ENCODE data around the gene SDCBP2.
"Not testable (repeated sequence)": the region's sequence is repeated elsewhere in the genome, so short reads cannot be mapped to it uniquely, and the experiment has no call there.

SDCBP2 gene

DNA sequence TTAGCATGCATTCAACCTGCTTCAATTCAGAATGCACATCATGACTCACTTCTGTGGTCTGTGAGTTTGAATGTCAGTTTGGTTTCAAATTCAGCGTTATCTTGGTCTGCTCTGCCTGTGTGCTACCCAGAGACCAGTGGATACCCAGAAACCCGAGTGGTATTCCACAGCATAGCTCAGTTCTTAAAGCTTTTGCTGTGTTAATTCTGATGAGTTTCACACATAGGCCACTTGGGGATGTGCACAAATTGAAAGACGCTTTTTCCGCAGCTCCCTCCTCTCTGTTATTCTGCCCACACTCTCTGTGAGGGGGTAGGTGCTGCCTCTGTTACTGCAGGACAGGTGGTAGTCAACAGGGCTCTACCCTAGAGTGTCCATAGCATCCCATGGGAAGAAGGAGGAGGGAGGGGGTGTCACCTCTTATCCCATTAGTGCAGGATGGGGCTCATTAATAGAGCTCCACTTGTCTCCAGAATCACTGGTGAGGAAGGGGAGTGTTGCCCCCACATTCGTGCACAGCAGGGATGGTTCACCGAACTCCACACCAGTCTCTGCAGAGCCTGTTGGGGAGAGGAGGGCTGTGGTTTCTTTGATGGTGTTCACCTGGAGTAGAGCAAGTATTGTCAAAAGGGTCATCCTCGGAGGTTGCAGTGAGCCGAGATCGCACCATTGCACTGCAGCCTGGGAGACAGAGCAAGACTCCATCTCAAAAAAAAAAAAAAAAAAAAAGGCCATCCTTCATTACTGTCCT, 29.2 kb upstream of the SDCBP2 start:
- no peak for DNase-seq

GRCh38 chr20:1353956-1354355, 25.0 kb upstream of the SDCBP2 start:
- no peak for DNase-seq

DNA sequence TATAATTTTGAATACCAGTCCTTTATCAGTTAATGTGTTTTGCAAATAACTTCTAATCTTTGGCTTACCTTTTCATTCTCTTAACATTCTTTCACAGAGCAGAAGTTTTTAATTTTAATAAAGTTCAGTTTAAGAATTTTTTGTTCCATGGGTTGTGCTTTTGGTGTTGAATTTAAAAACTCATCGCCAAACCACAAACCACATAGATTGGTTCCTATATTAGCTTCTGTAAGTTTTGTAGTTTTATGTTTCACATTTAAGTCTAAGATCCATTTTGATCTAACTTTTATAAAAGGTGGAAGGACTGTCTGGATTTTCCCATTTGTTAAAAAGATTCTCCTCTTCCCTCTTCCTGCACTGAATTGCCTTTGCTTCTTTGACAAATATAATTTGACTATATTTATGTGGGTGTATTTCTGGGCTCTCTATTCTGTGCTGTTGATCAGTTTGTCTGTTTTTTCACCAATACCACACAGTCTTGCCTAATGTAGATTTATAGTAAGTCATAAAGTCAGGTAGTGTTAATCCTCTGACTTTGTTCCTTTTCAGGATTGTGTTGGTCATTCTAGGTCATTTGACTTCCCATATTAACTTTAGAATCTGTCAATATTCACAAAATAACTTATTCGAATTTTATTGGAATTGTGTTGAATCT, 17.5 kb upstream of the SDCBP2 start:
- no peak for DNase-seq

- no peak for DNase-seq
Observed at GRCh38 chr20:1345756-1346093, 16.8 kb upstream of the SDCBP2 start.

- no peak for DNase-seq
Observed at GRCh38 chr20:1345030-1345755, 16.3 kb upstream of the SDCBP2 start.

- not testable (repeated sequence) for DNase-seq
Observed at GRCh38 chr20:1343446-1344124, 14.6 kb upstream of the SDCBP2 start.

- DNase-seq, result no peak
Observed at GRCh38 chr20:1341561-1342265, 12.8 kb upstream of the SDCBP2 start.

DNA sequence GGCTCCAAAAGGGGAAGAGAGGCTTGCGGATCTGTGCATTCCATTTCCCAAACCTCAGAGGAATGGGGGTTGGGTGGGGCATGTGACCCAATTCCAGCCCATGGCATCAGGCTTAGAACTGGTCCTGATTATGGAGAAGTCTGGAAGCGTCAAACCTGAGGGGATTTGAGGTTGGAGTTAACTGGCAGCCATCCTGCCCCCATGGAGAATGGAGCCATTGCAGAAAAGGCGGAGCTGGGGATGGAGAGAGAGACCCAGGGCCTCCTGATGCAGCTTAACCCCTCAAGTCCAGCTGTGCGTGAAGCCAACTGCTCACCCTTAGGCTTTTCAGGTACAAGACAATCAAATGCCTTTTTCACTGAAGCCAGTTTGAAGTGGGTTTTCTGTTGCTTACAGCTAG, 9.9 kb upstream of the SDCBP2 start:
- no peak for DNase-seq

- no peak for DNase-seq
Observed at GRCh38 chr20:1338096-1338495, 9.2 kb upstream of the SDCBP2 start.

DNA sequence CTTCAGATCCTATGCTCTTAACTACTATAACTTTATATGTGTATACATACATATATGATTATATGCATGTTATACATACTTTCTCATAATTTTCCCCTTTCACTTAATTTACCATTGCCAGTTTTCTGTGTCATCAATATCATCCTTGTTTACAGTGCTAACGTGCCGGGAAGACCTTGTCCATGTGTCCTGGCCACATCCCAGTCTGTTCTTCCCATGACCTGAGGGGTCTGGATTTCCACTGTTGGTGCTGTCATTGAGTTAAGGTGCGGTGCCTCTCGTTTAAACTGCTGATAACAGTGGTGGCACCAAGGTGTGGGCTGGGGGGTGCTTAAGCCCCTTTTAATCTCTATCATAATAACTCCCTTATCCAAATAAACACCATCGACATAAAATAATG, 8.5 kb upstream of the SDCBP2 start:
- DNase-seq, result no peak

GRCh38 chr20:1336699-1337367, 7.9 kb upstream of the SDCBP2 start:
- no peak for DNase-seq

GRCh38 chr20:1335961-1336698, 7.2 kb upstream of the SDCBP2 start:
- DNase-seq, result no peak

DNA sequence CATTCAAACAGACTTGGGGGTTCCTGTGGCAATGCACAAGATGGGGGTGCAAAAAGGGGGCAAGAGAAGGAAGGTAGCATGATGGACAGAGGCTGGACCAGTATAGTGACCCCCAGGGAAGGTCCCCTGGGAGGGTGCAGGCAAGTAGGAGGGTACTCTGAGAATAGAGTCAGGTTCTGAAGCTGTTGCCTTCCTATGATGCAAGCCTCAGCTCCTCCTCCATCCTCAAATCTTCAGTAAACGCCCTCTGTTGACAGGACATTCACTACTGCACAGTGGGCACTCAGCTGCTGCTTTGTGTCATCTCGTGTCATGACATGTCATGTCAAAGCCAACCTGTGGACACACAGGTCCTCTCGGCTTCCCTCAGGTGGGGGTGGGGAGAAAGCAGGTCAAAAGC, 5.8 kb upstream of the SDCBP2 start:
- no peak for DNase-seq

GRCh38 chr20:1334370-1334731, 5.4 kb upstream of the SDCBP2 start:
- DNase-seq, result no peak

DNA sequence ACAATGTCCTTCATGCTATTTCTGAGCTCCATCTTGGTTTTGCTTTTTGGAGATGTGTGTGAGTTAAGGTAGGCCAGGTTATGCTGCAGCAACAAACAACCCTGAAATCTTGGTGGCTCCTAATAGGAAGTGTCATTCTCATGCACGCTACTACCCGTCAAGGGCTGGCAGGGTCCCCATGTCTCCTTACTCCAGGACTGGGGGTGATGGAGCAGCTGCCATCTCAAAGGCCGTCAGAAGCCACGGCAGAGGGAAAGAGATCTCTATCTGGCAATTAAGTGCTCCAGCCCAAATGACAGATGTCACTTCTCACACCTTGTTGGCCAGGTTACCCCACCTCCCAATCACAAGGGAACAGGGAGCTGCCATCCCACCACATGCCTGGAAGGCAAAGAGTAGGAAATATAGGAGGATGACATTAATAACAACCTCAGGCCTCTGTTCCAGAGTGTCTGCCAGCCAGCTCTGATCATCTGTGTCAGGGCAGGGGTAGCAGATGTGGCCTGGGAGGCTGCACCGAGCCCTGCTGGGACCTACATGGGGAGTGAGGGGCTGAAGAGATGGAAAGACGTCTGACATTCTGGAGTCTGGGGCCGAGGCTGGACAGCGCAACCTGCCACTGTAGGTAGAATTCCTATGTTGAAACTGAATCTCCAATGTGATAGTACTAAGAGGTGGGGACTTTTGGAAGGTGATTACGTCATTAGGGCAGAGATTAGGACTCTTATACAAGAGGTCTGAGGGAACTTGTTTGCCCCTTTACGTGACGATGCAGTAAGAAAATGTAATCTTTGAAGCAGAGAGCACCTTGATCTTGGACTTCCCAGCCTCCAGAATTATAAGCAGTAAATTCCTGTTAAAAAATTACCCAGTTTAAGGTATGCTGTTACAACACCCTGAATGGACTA, 4.8 kb upstream of the SDCBP2 start:
- DNase-seq, result no peak

- no peak for DNase-seq
Observed at GRCh38 chr20:1332749-1333300, 3.9 kb upstream of the SDCBP2 start.

- no peak for DNase-seq
Observed at GRCh38 chr20:1331801-1332453, 3.0 kb upstream of the SDCBP2 start.

DNA sequence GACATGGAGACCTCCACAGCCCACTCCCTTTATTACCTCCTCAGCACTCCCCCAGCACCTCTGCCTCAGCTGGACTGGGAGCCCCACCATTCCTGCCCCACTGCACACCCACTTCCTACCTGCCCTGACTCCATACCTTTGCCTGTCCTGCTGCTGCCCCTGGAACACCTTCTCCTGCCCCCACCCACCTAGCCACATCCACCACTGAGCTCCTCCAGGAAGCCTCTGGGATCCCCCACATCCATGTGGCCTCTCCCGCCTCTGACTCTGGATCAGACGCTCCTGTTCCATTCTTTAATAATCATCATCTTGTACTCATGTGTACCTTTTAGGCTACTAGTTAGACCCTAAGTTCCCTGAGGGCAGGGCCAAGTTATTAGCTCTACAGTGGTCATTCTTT, 2.2 kb upstream of the SDCBP2 start:
- no peak for DNase-seq

DNA sequence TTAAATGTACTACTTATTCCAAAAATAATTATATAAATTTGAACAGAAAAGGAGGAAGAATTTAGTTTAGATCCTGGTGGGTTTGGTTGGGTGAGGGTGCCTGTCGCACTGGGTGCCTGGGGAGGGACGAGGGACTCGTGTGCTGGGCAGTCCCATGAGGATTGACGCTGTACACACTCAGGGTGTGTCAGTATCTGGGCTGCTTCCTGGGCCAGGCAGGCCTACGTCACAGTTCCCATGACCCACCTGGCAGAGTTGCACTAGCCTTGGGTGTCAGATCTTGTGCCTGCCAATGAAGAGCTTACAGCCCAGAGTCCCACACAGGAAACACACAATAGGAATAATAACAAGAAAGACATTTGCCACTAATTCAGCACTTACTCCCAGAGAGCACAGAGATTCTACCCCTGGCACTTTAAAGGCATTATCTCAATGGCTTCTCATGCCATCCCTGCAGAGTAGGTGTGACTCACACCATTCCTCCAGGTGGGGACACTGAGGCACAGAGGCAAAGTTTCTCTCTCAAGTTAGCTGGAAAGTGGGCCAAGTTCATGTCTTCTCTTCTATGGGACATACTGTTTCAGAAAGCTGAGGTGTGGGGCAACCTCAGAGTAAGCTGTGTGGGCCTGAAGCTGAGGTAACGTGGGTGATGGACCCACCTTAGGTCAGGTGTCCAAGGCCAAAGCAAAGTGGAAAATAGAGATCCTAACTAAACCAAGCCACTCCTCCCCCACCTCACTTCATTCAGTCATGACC, 1.3 kb upstream of the SDCBP2 start:
- DNase-seq, result no peak
